Activated CD8-positive, alpha-beta T cell treated with anti-CD3 and anti-CD28 coated beads for 36 hours (primary cell): ENCODE data around the gene SLC1A7. TPM values are rescaled to one million over a fixed set of nuclear protein-coding genes. Genes with fewer than 3 reads are reported as not detected.

Experiments
- ATAC-seq: fragments of 200-7000 bp; cut with Tn5 transposase; one replicate; pipeline ENCODE4 v1.10.0; 2021; ENCODE audit warnings: mild to moderate bottlenecking, moderate library complexity
- CTCF ChIA-PET: fragments of 350-600 bp; sonication (Branson Sonifier 250); formaldehyde crosslinking; loops from one replicate; lab custom pipeline; 2021; ENCODE audit warnings: antibody characterized with exemption; lab: Charles Lee
- POLR2A ChIA-PET: fragments of 350-600 bp; sonication (Branson Sonifier 250); formaldehyde crosslinking; loops from one replicate; lab custom pipeline; 2021; ENCODE audit warnings: antibody characterized with exemption; lab: Charles Lee
- DNase-seq: peaks from one replicate; pipeline ENCODE4 v3.0.0-alpha.2; 2020
- H3K27ac Mint-ChIP-seq: one replicate; pipeline ENCODE4 v1.8.0; 2021; ENCODE audit warnings: mild to moderate bottlenecking, mixed read lengths
- H3K27me3 Mint-ChIP-seq: one replicate; pipeline ENCODE4 v1.8.0; 2021; ENCODE audit warnings: mixed read lengths
- H3K36me3 Mint-ChIP-seq: one replicate; pipeline ENCODE4 v1.8.0; 2021; ENCODE audit warnings: low read depth, mixed read lengths
- H3K4me1 Mint-ChIP-seq: one replicate; pipeline ENCODE4 v1.8.0; 2021; ENCODE audit warnings: low read depth, mixed read lengths
- H3K4me3 Mint-ChIP-seq: one replicate; pipeline ENCODE4 v1.8.0; 2021; ENCODE audit warnings: mild to moderate bottlenecking, moderate library complexity, mixed read lengths
- H3K9me3 Mint-ChIP-seq: one replicate; pipeline ENCODE4 v1.8.0; 2021; ENCODE audit warnings: mixed read lengths
- intact Hi-C: fragments of 100-400 bp; cut with micrococcal nuclease; formaldehyde crosslinking; loops from one replicate; pipeline ENCODE4 v1.10.0; 2022
- total RNA-seq, 2 experiments: library from RNA; stranded (reverse); gene quantifications; one replicate each; pipeline ENCODE4 v1.2.3, GENCODE V29; 2021
- TF ChIP-seq, protein P1 (sequence below): fragments of 200-600 bp; IDR thresholded peaks from one replicate; pipeline ENCODE4 v1.8.0; 2022; ENCODE audit warnings: antibody characterized with exemption, mild to moderate bottlenecking

SLC1A7 gene
- total RNA-seq, 2 experiments from 2014 or later, result not detected

DNA sequence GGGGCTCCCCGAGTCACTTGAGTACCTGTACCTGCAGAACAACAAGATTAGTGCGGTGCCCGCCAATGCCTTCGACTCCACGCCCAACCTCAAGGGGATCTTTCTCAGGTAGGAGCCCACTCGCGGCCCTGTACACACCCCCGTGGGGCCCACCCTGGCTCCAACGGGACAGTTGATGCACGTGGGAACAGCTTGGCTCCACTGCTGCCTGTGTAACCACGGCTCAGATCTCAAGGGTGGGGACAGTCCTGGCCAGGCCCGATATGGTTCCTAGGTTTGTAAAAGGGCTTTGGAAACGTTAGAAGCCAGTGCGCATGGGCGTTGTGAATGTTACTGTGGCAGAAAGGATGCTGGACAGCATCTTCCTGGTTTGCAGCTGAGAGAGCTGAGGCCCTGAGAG lies 61.7 kb downstream of the SLC1A7 start:
- Mint-ChIP-seq H3K27me3 (no peaks in the 10 kb centered on the region), H3K9me3 (no peaks in the 10 kb centered on the region), H3K4me3 (no peak overlapping the region), H3K4me1 (no peaks in the 10 kb centered on the region), H3K36me3 (no peaks in the 10 kb centered on the region), H3K27ac (no peak overlapping the region)
- intact Hi-C loops, result no loop called here
- ChIA-PET POLR2A (interaction anchor here (0.7 kb wide), 1 partner anchor 155 kb away, joined by 3 read pairs; no protein-coding TSS in a partner anchor), CTCF (no interaction called here)
- TF ChIP-seq, protein P1, sequence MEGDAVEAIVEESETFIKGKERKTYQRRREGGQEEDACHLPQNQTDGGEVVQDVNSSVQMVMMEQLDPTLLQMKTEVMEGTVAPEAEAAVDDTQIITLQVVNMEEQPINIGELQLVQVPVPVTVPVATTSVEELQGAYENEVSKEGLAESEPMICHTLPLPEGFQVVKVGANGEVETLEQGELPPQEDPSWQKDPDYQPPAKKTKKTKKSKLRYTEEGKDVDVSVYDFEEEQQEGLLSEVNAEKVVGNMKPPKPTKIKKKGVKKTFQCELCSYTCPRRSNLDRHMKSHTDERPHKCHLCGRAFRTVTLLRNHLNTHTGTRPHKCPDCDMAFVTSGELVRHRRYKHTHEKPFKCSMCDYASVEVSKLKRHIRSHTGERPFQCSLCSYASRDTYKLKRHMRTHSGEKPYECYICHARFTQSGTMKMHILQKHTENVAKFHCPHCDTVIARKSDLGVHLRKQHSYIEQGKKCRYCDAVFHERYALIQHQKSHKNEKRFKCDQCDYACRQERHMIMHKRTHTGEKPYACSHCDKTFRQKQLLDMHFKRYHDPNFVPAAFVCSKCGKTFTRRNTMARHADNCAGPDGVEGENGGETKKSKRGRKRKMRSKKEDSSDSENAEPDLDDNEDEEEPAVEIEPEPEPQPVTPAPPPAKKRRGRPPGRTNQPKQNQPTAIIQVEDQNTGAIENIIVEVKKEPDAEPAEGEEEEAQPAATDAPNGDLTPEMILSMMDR, result no peak
- DNase-seq (no peak), ATAC-seq (no peak)

DNA sequence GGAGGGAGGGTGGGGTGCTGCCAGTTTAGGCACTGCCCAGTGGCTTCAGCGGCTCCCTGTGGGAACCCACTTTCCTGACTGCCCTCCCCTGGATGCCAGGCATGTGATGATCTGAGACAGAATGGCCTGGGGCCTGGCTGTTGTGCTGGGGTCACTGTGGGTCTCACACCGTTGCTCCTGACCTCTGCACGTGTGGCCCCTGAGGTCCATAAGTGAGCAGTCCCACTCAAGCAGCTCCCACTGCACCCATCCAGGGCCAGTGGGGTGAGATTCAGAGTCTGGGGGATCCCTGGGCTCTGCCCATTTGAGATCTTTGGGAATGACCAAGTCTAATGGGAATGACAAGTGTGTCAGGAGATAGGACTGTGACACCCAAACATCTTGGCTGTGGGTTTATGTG lies 62.4 kb downstream of the SLC1A7 start:
- no peaks in the 10 kb centered on the region for H3K4me1 Mint-ChIP-seq
- TF ChIP-seq, protein P1, result no peak
- H3K36me3 Mint-ChIP-seq, result no peaks in the 10 kb centered on the region
- DNase-seq (no peak), ATAC-seq (no peak)
- CTCF ChIA-PET, result no interaction called here
- intact Hi-C loops, result no loop called here
- H3K27ac Mint-ChIP-seq, result no peak overlapping the region
- POLR2A ChIA-PET, result no interaction called here
- H3K9me3 Mint-ChIP-seq, result no peaks in the 10 kb centered on the region
- no peaks in the 10 kb centered on the region for H3K27me3 Mint-ChIP-seq
- H3K4me3 Mint-ChIP-seq, result no peak overlapping the region

DNA sequence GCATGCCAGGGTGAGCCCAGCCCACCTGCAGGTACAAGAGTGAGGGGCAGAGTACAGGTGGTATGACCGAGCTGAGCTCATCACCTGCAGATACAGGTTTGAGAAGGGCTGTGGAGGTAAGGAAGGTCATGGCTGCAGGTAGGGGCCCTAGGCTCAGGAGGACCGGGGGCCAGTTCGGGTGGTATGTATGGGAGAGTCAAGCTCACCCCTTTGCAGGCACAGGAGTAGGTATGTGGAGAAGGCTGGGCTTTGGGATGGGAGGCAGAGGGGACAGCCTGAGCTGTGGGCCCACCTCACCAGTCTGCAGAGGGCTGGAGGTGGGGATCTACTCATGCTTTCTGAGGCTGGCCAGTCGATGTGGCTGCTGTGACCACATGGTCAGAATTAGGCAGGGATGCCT lies 63.2 kb downstream of the SLC1A7 start:
- H3K4me1 Mint-ChIP-seq, result no peaks in the 10 kb centered on the region
- H3K9me3 Mint-ChIP-seq, result no peaks in the 10 kb centered on the region
- CTCF ChIA-PET, result no interaction called here
- DNase-seq (no peak), ATAC-seq (no peak)
- intact Hi-C loops, result no loop called here
- H3K4me3 Mint-ChIP-seq, result no peak overlapping the region
- TF ChIP-seq, protein P1, result no peak
- H3K36me3 Mint-ChIP-seq, result no peaks in the 10 kb centered on the region
- H3K27me3 Mint-ChIP-seq, result no peaks in the 10 kb centered on the region
- POLR2A ChIA-PET, result interaction anchor here (1.0 kb wide), 1 partner anchor 16 kb away, joined by 3 read pairs; no protein-coding TSS in a partner anchor
- no peak overlapping the region for H3K27ac Mint-ChIP-seq

DNA sequence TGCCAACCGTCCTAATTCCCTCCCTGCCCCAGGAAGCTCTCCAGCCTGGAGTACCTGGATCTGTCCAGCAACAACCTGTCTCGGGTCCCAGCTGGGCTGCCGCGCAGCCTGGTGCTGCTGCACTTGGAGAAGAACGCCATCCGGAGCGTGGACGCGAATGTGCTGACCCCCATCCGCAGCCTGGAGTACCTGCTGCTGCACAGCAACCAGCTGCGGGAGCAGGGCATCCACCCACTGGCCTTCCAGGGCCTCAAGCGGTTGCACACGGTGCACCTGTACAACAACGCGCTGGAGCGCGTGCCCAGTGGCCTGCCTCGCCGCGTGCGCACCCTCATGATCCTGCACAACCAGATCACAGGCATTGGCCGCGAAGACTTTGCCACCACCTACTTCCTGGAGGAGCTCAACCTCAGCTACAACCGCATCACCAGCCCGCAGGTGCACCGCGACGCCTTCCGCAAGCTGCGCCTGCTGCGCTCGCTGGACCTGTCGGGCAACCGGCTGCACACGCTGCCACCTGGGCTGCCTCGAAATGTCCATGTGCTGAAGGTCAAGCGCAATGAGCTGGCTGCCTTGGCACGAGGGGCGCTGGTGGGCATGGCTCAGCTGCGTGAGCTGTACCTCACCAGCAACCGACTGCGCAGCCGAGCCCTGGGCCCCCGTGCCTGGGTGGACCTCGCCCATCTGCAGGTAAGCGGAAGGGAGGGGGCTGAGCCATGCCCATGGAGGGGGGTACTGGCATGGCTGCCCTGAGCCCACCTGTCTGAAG lies 63.9 kb downstream of the SLC1A7 start:
- ChIA-PET CTCF (no interaction called here), POLR2A (interaction anchor here (1.0 kb wide), 1 partner anchor 15 kb away, joined by 3 read pairs; no protein-coding TSS in a partner anchor)

DNA sequence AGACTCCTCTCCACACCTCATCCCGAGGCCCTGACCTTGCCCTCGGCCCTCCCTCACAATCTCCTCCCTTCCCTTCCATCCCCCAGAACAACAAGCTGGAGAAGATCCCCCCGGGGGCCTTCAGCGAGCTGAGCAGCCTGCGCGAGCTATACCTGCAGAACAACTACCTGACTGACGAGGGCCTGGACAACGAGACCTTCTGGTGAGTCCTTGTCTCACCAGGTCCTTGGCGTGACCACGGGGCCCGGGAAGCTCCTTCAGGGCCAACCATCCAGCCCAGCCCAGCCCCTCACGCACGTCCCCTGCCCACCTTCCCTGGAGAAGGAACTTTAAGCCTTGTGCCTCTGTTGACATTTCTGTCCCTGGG lies 64.9 kb downstream of the SLC1A7 start:
- ATAC-seq (no peak), DNase-seq (no peak)
- H3K9me3 Mint-ChIP-seq, result no peaks in the 10 kb centered on the region
- H3K36me3 Mint-ChIP-seq, result no peaks in the 10 kb centered on the region
- ChIA-PET CTCF (interaction anchor here (1.2 kb wide), 1 partner anchor 9 kb away, joined by 4 read pairs; no protein-coding TSS in a partner anchor), POLR2A (no interaction called here)
- no peak overlapping the region for H3K4me3 Mint-ChIP-seq
- H3K27ac Mint-ChIP-seq, result no peak overlapping the region
- intact Hi-C loops, result no loop called here
- no peaks in the 10 kb centered on the region for H3K27me3 Mint-ChIP-seq
- H3K4me1 Mint-ChIP-seq, result no peaks in the 10 kb centered on the region
- TF ChIP-seq, protein P1, result no peak

More for the DNA sequence above, 63.9 kb downstream of the SLC1A7 start:
- no peak overlapping the region for H3K4me3 Mint-ChIP-seq
- TF ChIP-seq, protein P1, result no peak
- no peak for ATAC-seq
- H3K27ac Mint-ChIP-seq, result no peak overlapping the region
- no peaks in the 10 kb centered on the region for H3K27me3 Mint-ChIP-seq
- H3K36me3 Mint-ChIP-seq, result no peaks in the 10 kb centered on the region
- no peak for DNase-seq
- no peaks in the 10 kb centered on the region for H3K4me1 Mint-ChIP-seq
- intact Hi-C loops, result no loop called here
- no peaks in the 10 kb centered on the region for H3K9me3 Mint-ChIP-seq
